ENCODE measurements around the gene MLLT10. TPM values are rescaled to one million over a fixed set of nuclear protein-coding genes. Genes with fewer than 3 reads are reported as not detected.
"Not testable (repeated sequence)": the region's sequence is repeated elsewhere in the genome, so short reads cannot be mapped to it uniquely, and the experiment has no call there.

Gene MLLT10
- total RNA-seq, 1 donor from 2014 or later, result 61.3 TPM

DNA sequence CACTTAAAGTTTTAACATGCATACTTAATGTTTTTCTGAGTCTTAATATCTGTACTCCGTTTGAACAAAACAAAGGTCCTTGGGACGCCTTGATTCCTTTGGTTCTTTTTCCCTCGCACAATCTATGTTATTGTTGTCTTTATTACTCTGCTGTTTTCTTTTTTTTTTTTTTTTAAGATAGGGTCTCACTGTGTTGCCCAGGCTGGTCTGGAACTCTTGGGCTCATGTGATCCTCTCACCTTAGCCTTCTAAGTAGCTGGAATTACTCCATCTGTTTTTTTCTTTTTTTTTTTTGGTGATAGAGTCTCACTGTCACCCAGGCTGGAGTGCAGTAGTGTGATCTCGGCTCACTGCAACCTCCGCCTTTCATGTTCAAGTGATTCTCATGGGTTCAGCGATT is 13.2 kb downstream of the MLLT10 start:
- Histone ChIP-seq H3K9me3 (ENCODE audit: low read depth) (no peaks in the 10 kb centered on the region), H3K79me2 (ENCODE audit: low read depth) (peaks cover 100% of the 10 kb centered on the region), H3K4me3 (no peak overlapping the region), H3F3A (ENCODE audit: low read depth) (peaks cover 21% of the 10 kb centered on the region), H3K4me1 (peaks cover 5% of the 10 kb centered on the region), H4K20me1 (ENCODE audit: low read depth) (peaks cover 61% of the 10 kb centered on the region), H3K27ac (peak overlapping the region; percentile 13), H3K9ac (no peak overlapping the region), H3K36me3 (peaks cover 28% of the 10 kb centered on the region), H2AFZ (replicated peaks) (no peak overlapping the region), H3K4me2 (no peak overlapping the region), H3K27me3 (no peaks in the 10 kb centered on the region)
- Mint-ChIP-seq H3K4me1 (no peaks in the 10 kb centered on the region), H3K9me3 (peaks cover 9% of the 10 kb centered on the region), H3K36me3 (peaks cover 60% of the 10 kb centered on the region), H3K27me3 (ENCODE audit: insufficient read depth, low read depth) (no peaks in the 10 kb centered on the region), H3K27ac (no peak overlapping the region), H3K4me3 (no peak overlapping the region)
- DNase-seq (ENCODE audit: low spot score), result no peak
- TF ChIP-seq EZH2 (IDR thresholded peaks at IDR 0.05) (no peak), EZH2phosphoT487 (IDR thresholded peaks at IDR 0.05) (no peak)
- TF ChIP-seq, protein P1, sequence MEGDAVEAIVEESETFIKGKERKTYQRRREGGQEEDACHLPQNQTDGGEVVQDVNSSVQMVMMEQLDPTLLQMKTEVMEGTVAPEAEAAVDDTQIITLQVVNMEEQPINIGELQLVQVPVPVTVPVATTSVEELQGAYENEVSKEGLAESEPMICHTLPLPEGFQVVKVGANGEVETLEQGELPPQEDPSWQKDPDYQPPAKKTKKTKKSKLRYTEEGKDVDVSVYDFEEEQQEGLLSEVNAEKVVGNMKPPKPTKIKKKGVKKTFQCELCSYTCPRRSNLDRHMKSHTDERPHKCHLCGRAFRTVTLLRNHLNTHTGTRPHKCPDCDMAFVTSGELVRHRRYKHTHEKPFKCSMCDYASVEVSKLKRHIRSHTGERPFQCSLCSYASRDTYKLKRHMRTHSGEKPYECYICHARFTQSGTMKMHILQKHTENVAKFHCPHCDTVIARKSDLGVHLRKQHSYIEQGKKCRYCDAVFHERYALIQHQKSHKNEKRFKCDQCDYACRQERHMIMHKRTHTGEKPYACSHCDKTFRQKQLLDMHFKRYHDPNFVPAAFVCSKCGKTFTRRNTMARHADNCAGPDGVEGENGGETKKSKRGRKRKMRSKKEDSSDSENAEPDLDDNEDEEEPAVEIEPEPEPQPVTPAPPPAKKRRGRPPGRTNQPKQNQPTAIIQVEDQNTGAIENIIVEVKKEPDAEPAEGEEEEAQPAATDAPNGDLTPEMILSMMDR (IDR thresholded peaks at IDR 0.05), result no peak

DNA sequence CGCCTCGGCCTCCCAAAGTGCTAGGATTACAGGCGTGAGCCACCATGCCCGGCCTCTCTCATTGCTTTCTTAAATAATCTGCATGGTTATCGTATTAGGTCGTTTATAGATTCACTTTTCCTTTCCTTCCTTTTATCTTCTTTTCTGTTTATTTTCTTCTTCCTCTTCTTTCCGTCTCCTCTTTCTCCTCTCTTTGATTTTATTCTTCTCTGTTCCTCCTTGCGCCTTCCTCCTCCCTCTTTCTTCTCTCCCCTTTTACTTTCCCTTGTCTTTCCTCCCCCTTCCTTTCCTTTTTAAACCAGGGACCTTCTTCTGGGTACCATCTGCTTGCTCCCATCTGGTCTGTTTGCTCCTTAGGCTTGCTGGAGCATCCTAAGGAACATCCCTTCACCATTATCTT is 18.6 kb downstream of the MLLT10 start:
- DNase-seq (ENCODE audit: low spot score), result no peak
- H3K4me3 Mint-ChIP-seq, result no peak overlapping the region
- Histone ChIP-seq H3K9ac (no peak overlapping the region), H3F3A (ENCODE audit: low read depth) (peaks cover 9% of the 10 kb centered on the region), H4K20me1 (ENCODE audit: low read depth) (peaks cover 47% of the 10 kb centered on the region), H3K36me3 (peaks cover 12% of the 10 kb centered on the region), H3K9me3 (ENCODE audit: low read depth) (no peaks in the 10 kb centered on the region), H3K27me3 (no peaks in the 10 kb centered on the region), H3K4me2 (no peak overlapping the region), H3K27ac (peak overlapping the region; percentile 25), H3K4me1 (peaks cover 4% of the 10 kb centered on the region), H2AFZ (replicated peaks) (no peak overlapping the region), H3K4me3 (no peak overlapping the region), H3K79me2 (ENCODE audit: low read depth) (peaks cover 100% of the 10 kb centered on the region)
- TF ChIP-seq, protein P1 (IDR thresholded peaks at IDR 0.05), result no peak
- TF ChIP-seq EZH2phosphoT487 (IDR thresholded peaks at IDR 0.05) (no peak), EZH2 (IDR thresholded peaks at IDR 0.05) (no peak)
- peaks cover 2% of the 10 kb centered on the region for H3K9me3 Mint-ChIP-seq
- H3K27me3 Mint-ChIP-seq (ENCODE audit: insufficient read depth, low read depth), result no peaks in the 10 kb centered on the region
- H3K27ac Mint-ChIP-seq, result peak overlapping the region; percentile 15
- H3K4me1 Mint-ChIP-seq, result no peaks in the 10 kb centered on the region
- peaks cover 57% of the 10 kb centered on the region for H3K36me3 Mint-ChIP-seq

DNA sequence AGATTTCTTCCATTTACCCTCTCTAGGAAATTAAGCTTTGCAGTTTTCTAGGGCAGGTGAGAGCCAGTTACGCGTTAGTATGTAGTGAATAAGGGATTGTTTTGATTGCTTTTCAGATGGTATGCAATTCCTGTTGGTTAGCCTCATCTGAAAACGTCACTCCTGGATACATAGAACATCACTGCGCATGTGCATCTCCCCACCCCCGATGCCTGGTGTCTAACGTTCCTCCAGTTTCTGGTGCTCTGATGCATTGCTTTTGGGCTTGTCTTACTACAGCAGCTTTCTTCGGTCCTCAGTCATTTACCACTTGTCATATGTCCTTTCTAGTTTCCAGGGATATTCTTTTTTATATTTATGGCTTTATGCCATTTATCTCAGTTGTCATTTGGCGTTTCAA is 22.5 kb downstream of the MLLT10 start:
- TF ChIP-seq, protein P1 (IDR thresholded peaks at IDR 0.05), result no peak
- TF ChIP-seq EZH2 (IDR thresholded peaks at IDR 0.05) (no peak), EZH2phosphoT487 (IDR thresholded peaks at IDR 0.05) (no peak)
- DNase-seq (ENCODE audit: low spot score), result no peak
- Mint-ChIP-seq H3K9me3 (peaks cover 12% of the 10 kb centered on the region), H3K27ac (no peak overlapping the region), H3K4me1 (no peaks in the 10 kb centered on the region), H3K4me3 (no peak overlapping the region), H3K27me3 (ENCODE audit: insufficient read depth, low read depth) (no peaks in the 10 kb centered on the region), H3K36me3 (peaks cover 64% of the 10 kb centered on the region)
- Histone ChIP-seq H3F3A (ENCODE audit: low read depth) (peaks cover 5% of the 10 kb centered on the region), H3K36me3 (peaks cover 20% of the 10 kb centered on the region), H2AFZ (replicated peaks) (no peak overlapping the region), H4K20me1 (ENCODE audit: low read depth) (peaks cover 22% of the 10 kb centered on the region), H3K9me3 (ENCODE audit: low read depth) (no peaks in the 10 kb centered on the region), H3K4me2 (no peak overlapping the region), H3K27me3 (no peaks in the 10 kb centered on the region), H3K4me1 (no peaks in the 10 kb centered on the region), H3K27ac (peak overlapping the region; percentile 23), H3K4me3 (no peak overlapping the region), H3K79me2 (ENCODE audit: low read depth) (peaks cover 100% of the 10 kb centered on the region), H3K9ac (no peak overlapping the region)

DNA sequence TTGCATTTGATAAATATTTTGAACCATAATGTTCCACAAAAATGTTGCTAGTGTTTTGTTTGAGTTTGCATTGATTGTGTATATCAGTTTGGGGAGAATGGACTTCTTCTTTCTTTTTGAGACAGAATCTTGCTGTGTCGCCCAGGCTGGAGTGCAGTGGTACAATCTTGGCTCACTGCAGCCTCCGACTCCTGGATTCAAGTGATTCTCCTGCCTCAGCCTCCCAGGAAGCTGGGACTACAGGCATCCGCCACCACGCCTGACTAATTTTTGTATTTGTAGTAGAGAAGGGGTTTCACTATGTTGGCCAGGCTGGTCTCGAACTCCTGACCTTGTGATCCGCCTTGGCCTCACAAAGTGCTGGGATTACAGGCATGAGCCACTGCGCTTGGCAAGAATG is 25.0 kb downstream of the MLLT10 start:
- not testable (repeated sequence) for H3K27ac Mint-ChIP-seq; H2AFZ ChIP-seq (replicated peaks); H3K4me3 Mint-ChIP-seq; H3K27ac ChIP-seq; H3F3A ChIP-seq (ENCODE audit: low read depth); H3K27me3 Mint-ChIP-seq (ENCODE audit: insufficient read depth, low read depth); H3K4me1 ChIP-seq; H3K9me3 ChIP-seq (ENCODE audit: low read depth); H3K4me1 Mint-ChIP-seq; H3K4me3 ChIP-seq; DNase-seq (ENCODE audit: low spot score); H3K9ac ChIP-seq; H3K27me3 ChIP-seq; H3K4me2 ChIP-seq
- Mint-ChIP-seq H3K9me3 (peaks cover 20% of the 10 kb centered on the region), H3K36me3 (peaks cover 59% of the 10 kb centered on the region)
- Histone ChIP-seq H4K20me1 (ENCODE audit: low read depth) (peaks cover 26% of the 10 kb centered on the region), H3K79me2 (ENCODE audit: low read depth) (peaks cover 100% of the 10 kb centered on the region), H3K36me3 (peaks cover 16% of the 10 kb centered on the region)

Measured in neural progenitor cell (in vitro differentiated cells).